CMK (cell line): Measurements from ENCODE around the gene LDLRAD4.
"Not testable (repeated sequence)": the region's sequence is repeated elsewhere in the genome, so short reads cannot be mapped to it uniquely, and the experiment has no call there.

ENCODE experiments used
- DNase-seq: peaks from one replicate; pipeline ENCODE4 v3.0.0-alpha.2; 2010; ENCODE audit warnings: low read depth

Gene LDLRAD4

DNA sequence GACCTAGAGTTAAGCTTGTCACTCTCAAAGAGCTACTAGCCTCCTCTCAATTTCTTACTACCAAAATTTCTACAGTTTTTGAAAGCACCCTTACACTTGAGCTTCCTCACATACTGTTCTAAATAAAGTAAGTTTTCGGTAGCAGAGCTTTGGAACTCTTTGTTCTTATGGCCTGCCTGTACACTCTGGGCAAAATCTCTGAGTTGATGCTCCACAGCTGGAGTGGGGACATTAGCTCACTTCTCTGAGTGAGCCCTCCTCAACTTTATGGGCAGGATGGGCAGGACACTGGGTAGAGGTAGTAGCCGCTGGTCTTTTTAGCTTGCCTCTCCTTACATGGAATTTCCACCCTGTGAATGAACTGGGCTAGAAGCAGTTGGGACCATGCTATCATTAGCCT, 380.0 kb downstream of the LDLRAD4 start:
- DNase-seq, result no peak

- no peak for DNase-seq
These were observed 380.5 kb downstream of the LDLRAD4 start for GRCh38 chr18:13599031-13599430.

- no peak for DNase-seq
These were observed 384.9 kb downstream of the LDLRAD4 start for GRCh38 chr18:13603304-13604019.

DNA sequence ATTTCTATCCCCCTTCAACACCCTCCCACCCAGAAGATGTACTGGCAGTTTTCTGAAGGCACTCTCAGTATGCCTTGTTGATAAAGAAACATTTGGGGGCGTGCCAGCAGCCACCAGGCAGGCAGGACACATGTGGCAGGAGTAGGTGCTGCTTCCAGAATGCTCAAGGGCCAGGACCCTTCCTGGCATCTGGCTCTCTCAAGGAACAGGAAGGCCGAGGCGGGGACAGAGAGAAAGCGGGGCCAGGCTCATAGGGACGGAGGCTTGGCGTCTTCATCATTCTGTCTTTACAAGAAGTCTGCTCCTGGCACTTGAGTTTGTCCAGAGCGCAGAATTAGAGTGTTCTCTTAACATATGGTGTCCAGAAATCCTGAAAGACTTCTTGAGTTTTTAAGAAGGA, 386.2 kb downstream of the LDLRAD4 start:
- no peak for DNase-seq

DNA sequence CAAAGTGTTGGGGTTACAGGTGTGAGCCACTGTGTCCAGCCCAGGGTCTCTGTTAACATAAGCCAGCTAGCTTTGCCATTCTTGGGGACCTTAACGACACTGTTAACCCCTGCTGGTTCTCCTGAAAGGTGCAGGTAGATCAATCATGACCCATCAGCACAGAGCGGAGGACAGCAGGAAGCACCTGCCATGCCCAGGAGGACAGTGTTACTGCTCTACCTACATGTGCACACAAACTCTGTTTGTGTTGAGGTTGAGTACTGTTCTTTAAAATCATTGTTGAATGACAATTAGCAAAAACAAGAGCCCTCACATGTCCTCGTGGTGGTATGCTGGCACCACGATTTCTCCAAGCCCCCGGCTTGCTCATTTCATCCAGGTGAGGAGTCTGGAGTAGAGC, 386.9 kb downstream of the LDLRAD4 start:
- no peak for DNase-seq

GRCh38 chr18:13605901-13606300, 387.3 kb downstream of the LDLRAD4 start:
- DNase-seq, result no peak

DNA sequence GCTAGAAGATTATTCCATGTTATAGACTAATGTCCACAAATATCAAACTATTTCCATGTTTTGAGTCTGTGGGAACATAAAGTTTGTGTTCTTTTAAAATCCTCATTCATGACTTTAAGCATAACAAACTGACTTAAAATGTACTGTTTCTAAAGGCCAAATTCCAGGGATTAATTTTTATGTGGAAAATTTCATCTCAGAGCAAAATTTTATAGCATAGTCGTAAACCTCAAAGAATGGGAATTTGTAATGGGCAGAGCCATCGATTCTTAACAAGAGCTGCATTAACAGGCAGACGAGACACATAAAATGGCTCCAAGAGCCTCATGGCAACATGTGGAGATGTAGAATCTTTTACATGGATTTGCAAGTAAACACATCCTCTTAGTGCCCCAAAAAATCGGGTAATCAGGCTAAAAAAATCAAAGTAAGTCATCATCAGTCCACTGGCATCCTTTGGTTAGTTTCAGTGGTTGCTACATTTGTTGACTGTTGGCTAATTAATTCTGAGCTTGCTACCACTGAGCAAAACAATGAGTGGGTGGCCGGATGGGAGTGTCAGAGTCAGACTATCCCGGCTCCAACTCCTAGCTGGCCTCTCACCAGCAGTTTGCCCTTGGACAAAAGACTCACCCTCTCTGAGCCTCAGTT, 388.2 kb downstream of the LDLRAD4 start:
- no peak for DNase-seq

DNA sequence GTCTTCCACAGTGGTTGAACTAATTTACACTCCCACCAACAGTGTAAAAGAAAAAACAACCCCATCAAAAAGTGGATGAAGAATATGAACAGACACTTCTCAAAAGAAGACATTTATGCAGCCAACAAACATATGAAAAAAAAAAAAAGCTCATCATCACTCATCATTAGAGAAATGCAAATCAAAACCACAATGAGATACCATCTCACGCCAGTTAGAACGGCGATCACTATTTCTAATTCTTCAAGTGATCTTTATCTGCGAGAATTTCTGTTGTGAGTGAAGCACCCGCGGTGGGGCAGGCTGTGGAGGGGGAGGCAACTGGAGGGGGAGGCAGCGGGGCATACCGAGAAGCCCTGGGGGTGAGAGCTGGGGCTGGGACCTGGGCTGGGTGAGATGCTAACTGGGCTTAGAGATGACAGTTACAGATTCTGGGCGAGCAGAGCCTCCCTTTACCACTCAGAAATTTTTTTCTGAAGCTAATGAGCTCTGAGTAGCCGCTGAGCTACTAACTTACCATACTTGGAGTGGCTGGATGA, 389.5 kb downstream of the LDLRAD4 start:
- DNase-seq, result not testable (repeated sequence)

DNA sequence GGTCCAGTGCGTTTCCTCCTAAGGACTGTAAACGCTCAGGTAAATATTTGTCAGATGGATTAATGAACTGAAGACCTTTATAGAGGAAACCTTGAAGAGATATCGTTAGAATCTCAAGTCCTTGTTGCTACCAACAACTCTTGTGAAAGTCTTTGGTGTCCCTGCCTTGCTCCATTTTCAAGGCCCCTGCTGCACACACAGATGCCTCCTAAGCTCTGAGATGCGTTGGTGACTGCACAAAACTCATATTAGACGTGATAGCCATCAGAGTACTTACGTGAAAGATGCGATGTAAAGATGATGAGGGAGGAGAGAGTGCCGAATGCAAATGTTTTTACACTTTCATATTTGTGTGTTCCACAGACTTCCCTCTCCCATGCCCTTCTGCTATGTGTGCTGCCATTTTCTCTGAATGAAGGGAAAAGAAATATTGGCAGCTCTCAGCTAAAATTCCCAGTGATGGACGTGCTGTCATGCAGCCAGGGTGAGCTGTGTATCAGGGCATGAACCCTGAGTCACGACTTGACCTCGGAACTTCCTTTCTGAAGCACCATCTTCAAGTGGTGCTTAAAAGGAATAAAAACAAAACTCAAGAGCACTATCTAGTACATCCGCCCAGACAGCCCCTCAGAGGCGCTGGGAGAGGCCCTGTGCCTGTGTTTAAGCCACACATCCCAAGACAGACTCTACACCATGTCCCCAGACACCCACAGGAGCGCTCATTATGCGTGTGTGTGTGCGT, 390.4 kb downstream of the LDLRAD4 start:
- no peak for DNase-seq

- no peak for DNase-seq
These were observed 392.1 kb downstream of the LDLRAD4 start for GRCh38 chr18:13610555-13611141.

DNA sequence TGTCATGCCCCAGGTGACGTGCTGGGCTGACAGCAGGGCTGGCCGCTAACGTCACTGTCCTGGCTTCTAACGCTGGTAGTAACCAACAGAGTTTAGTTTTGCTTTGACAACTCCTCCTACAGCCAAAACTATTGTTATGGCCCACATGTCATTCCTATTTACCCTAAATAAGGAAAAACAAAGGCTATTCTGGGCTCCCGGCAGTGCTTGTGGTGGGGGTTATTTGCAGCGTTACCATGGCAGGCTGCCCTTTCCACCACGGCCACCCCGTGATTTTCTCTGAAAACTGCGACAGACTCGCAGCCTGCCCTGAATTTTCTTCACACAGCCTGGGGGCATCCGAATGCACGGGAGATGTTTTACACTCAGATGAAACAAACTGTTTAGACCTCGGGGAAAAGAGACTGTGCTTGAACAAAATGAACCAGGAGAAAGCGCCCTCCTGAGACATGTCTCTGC, 392.6 kb downstream of the LDLRAD4 start:
- DNase-seq, result no peak

DNA sequence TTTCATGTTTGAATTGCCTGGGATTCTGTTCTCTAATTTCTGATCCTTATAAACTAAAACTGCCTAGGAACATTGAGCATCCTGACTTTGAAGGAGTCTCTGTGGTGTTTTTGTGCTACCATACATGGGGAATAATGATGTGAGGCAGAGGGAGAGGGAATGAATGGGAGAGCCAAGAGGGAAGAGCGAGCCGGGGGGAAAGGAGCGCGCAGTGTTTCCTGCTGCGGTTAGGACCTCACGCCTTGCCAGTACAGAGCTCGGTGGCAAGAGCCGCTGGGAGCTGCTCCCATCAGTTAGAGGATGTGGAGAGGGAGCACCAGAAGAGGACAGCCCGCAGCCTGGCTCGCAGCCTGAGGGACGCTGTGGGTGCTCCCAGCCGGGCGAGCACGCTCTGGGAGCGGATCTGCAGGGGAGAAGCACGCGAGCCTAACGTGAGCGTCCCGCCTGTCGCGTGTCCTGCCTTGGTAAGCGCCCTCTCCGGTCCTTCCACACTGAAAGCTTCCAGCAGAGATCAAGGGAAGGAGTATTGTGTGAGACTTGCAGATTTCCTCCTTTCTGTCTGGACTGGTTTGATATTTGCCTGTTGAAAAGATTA, 393.1 kb downstream of the LDLRAD4 start:
- DNase-seq, result no peak

GRCh38 chr18:13612196-13612997, 393.8 kb downstream of the LDLRAD4 start:
- peak; percentile 68 for DNase-seq

DNA sequence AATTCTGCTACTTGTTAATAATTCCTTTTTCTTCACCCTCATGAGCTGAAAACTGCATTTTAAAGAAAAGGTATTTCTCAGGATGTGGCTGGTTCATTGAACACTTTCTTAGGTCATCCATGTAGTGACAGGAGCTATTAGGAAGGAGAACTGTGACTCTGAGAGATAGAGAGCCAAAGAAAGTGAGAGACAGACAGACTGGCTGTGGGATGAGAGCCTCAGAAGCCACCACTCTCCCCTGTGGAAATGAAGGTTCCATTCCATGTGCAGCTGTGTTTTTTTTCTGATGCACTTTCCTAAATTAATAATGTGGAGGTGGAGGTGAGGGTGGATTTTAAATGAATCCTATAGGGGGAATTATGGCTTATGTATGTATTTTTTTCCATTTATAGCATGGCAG, 394.5 kb downstream of the LDLRAD4 start:
- no peak for DNase-seq

DNA sequence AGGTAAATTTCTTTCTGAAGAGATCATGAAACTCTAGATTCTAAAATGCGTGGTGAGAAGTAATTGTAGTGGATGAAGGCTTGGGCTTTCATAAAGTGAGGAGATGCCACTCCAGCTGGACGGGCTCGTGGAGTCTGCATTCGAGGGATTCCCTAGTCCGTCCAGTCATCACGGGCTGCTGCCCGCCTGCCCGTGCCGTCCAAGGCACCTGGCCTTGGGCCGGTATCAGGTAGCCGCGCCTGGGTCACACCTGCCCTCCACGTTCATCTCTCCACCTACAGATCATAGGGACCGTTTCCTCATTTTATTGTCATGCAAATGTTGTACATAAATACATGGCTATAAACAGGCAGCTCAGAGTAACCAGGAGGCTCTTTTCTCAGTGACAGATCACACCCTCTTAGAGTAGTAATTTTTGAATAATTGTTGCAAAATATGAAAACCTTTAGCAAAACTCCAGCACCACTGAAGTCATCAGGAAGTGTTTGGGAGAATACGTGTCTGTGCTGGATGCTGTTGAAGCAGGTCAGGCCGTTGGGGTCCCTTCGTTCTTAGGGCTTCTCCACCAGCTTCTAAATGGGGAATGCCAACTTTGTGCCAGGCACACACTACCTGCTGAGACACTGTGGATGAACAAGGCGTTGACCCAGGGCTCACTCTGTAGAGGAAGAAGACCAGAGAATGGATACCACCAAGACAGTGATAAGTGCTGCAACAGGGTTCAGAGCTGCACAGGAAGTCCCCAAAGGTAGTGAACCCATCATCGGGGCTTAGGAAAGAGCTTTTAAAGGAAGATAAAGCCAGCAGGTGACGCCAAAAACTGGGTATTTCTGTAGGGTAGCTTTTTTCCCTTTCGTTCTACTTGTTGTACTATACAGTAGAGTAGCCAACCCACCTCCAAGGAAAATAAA, 395.3 kb downstream of the LDLRAD4 start:
- no peak for DNase-seq

GRCh38 chr18:13614641-13615288, 396.2 kb downstream of the LDLRAD4 start:
- no peak for DNase-seq

DNA sequence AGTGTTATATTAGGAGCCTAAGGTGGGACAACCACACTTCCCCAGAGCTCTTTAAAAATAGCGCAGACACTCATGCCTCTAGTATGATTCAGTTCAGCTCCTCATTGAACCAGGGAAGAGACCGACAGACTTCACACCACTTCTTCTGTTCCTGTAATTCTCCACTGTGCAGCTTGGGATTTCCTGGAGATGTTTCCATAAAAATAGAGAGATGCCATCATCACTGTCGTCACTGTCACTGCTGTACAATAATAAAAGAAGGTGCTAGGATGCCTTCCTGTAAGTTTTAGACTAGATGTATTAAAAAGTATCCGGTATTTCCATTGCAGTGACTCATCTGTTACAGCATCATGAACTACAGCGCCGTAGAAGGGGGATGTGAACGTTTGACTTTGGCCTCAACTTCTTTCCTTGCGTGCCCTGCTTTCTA, 396.9 kb downstream of the LDLRAD4 start:
- no peak for DNase-seq

DNA sequence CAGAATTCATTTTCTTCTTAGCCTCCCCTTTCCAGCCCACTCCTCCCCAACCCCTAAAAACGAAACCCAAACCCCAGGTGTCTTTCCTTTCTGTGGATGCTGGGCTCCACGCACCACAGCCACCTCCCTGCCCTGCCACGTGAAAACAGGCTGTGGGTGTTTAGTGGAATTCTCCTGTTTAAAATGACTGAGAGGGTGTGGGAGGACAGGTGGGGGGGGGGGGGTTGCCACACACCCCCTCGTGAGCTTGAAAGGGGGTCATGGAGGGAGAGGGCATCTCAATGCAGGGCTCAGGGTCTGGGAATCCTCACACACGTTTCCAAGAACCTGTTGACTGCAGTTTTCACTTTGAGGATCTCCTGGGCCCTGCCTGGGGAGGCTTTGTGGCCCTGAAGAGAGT, 397.5 kb downstream of the LDLRAD4 start:
- no peak for DNase-seq

- DNase-seq, result no peak
These were observed 398.0 kb downstream of the LDLRAD4 start for GRCh38 chr18:13616525-13617035.
